Neural progenitor cell (in vitro differentiated cells): Measurements from ENCODE around the gene NCOA3. TPM values are rescaled to one million over a fixed set of nuclear protein-coding genes. Genes with fewer than 3 reads are reported as not detected.

Source experiments
- DNase-seq: peaks from one replicate; pipeline ENCODE4 v3.0.0-alpha.2; 2016; ENCODE audit warnings: low spot score
- H2AFZ ChIP-seq: fragments of 200-600 bp; sonication (generic); replicated peaks from 2 replicates; pipeline ENCODE4 v1.6.1; 2016; ENCODE audit warnings: antibody characterized with exemption
- H3F3A ChIP-seq: fragments of 200-600 bp; sonication (generic); 2 replicates; pipeline ENCODE4 v1.6.1; 2016; ENCODE audit warnings: antibody characterized with exemption, low read depth
- H3K27ac ChIP-seq: fragments of 200-600 bp; sonication (generic); 2 replicates; pipeline ENCODE4 v1.5.1; 2016; ENCODE audit warnings: mild to moderate bottlenecking
- H3K27me3 ChIP-seq: fragments of 200-600 bp; sonication (generic); 2 replicates; pipeline ENCODE4 v1.6.1; 2016; ENCODE audit warnings: mild to moderate bottlenecking, moderate library complexity
- H3K36me3 ChIP-seq: fragments of 200-600 bp; sonication (generic); 2 replicates; pipeline ENCODE4 v1.5.1; 2016
- H3K4me1 ChIP-seq: fragments of 200-600 bp; sonication (generic); 2 replicates; pipeline ENCODE4 v1.6.1; 2016; ENCODE audit warnings: mixed run types
- H3K4me2 ChIP-seq: fragments of 200-600 bp; sonication (generic); 2 replicates; pipeline ENCODE4 v1.6.1; 2016
- H3K4me3 ChIP-seq: fragments of 200-600 bp; sonication (generic); 2 replicates; pipeline ENCODE4 v1.5.1; 2016
- H3K79me2 ChIP-seq: fragments of 200-600 bp; sonication (generic); 2 replicates; pipeline ENCODE4 v1.6.1; 2016; ENCODE audit warnings: low read depth
- H3K9ac ChIP-seq: fragments of 200-600 bp; sonication (generic); 2 replicates; pipeline ENCODE4 v1.6.1; 2016
- H3K9me3 ChIP-seq: fragments of 200-600 bp; sonication (generic); 2 replicates; pipeline ENCODE4 v1.5.1; 2016; ENCODE audit warnings: low read depth
- H4K20me1 ChIP-seq: fragments of 200-600 bp; sonication (generic); 2 replicates; pipeline ENCODE4 v1.6.1; 2016; ENCODE audit warnings: low read depth
- H3K27ac Mint-ChIP-seq: 3 replicates; pipeline ENCODE4 v1.8.0; 2021; ENCODE audit warnings: mixed read lengths
- H3K27me3 Mint-ChIP-seq: 2 replicates; pipeline ENCODE4 v1.8.0; 2022; ENCODE audit warnings: low read depth, mild to moderate bottlenecking, inconsistent platforms, moderate library complexity, mixed read lengths; ENCODE audit not compliant: insufficient read depth
- H3K36me3 Mint-ChIP-seq: 3 replicates; pipeline ENCODE4 v1.8.0; 2021; ENCODE audit warnings: mixed read lengths
- H3K4me1 Mint-ChIP-seq: 3 replicates; pipeline ENCODE4 v1.8.0; 2021; ENCODE audit warnings: mixed read lengths
- H3K4me3 Mint-ChIP-seq: 3 replicates; pipeline ENCODE4 v1.8.0; 2021; ENCODE audit warnings: mild to moderate bottlenecking, moderate library complexity, mixed read lengths
- H3K9me3 Mint-ChIP-seq: 3 replicates; pipeline ENCODE4 v1.8.0; 2020; ENCODE audit warnings: mixed read lengths
- CTCF ChIP-seq: fragments of 200-600 bp; sonication (generic); IDR thresholded peaks from 2 replicates; pipeline ENCODE4 v1.5.1; 2017; ENCODE audit warnings: antibody characterized with exemption, mild to moderate bottlenecking
- EZH2 ChIP-seq: fragments of 200-600 bp; sonication (generic); IDR thresholded peaks from 2 replicates; pipeline ENCODE4 v1.6.1; 2017; ENCODE audit warnings: antibody characterized with exemption, mild to moderate bottlenecking, moderate library complexity
- EZH2phosphoT487 ChIP-seq: fragments of 200-600 bp; sonication (generic); IDR thresholded peaks from 2 replicates; pipeline ENCODE4 v1.6.1; 2017; ENCODE audit warnings: antibody characterized with exemption
- total RNA-seq: library from RNA; depleted of rRNA; stranded (reverse); fragments of >200 nt; gene quantifications from 2 replicates; pipeline ENCODE4 v1.2.3, GENCODE V29; 2015; ENCODE audit warnings: low replicate concordance

Gene NCOA3
- total RNA-seq, 1 donor from 2014 or later: 64.5 TPM

DNA sequence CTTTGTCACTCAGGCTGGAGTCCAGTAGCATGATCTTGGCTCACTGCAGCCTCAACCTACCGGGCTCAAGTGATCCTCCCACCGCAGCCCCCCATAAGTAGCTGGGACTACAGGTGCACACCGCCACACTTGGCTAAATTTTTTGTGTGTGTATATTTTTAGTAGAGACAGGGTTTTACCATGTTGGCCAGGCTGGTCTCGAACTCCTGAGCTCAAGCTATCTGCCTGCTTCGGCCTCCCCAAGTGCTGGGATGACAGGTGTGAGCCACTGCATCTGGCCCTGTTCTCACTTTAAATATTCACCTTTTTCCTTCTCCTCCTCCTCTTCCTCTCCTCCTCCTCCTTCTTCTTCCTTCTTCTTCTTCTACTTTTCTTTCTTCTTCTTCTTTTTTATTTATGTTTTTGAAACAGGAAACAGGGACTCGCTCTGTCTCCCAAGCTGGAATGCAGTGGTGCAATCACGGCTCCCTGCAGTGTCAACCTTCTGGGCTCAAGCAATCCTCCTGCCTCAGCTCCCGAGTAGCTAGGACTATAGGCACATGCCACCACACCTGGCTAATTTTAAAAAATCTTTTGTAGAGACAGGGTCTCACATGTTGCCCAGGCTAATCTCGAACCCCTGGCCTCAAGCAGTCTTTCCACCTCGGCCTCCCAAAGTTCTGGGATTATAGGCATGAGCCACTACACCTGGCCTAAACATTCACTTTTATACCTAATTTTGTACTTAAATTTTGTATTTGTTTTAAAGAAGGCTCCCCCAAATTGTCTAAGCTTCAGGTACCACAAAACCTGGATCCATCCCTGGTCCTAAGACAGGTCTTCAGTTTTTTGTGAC, 47.2 kb upstream of the NCOA3 start:
- no peak for DNase-seq
- Histone ChIP-seq H3K9me3 (no peaks in the 10 kb centered on the region), H3K4me3 (no peak overlapping the region), H3K4me1 (no peaks in the 10 kb centered on the region), H3K36me3 (no peaks in the 10 kb centered on the region), H3K79me2 (no peaks in the 10 kb centered on the region), H2AFZ (no peak overlapping the region), H4K20me1 (no peaks in the 10 kb centered on the region), H3K27me3 (no peaks in the 10 kb centered on the region), H3K9ac (no peak overlapping the region), H3K4me2 (no peak overlapping the region), H3K27ac (no peak overlapping the region), H3F3A (no peaks in the 10 kb centered on the region)
- H3K36me3 Mint-ChIP-seq: no peaks in the 10 kb centered on the region
- H3K9me3 Mint-ChIP-seq: no peaks in the 10 kb centered on the region
- no peak overlapping the region for H3K27ac Mint-ChIP-seq
- no peak overlapping the region for H3K4me3 Mint-ChIP-seq
- peaks cover 7% of the 10 kb centered on the region for H3K27me3 Mint-ChIP-seq
- TF ChIP-seq EZH2phosphoT487: no peak
- no peaks in the 10 kb centered on the region for H3K4me1 Mint-ChIP-seq

GRCh38 chr20:47455133-47456040, 46.3 kb upstream of the NCOA3 start:
- no peaks in the 10 kb centered on the region for H3K36me3 Mint-ChIP-seq
- no peaks in the 10 kb centered on the region for H3K4me1 Mint-ChIP-seq
- no peak overlapping the region for H3K9ac ChIP-seq
- DNase-seq: no peak
- no peak overlapping the region for H3K27ac Mint-ChIP-seq
- H3K4me3 Mint-ChIP-seq: no peak overlapping the region
- no peaks in the 10 kb centered on the region for H3K9me3 Mint-ChIP-seq
- H3K4me2 ChIP-seq: no peak overlapping the region
- H3F3A ChIP-seq: no peaks in the 10 kb centered on the region
- H3K27me3 Mint-ChIP-seq: peaks cover 7% of the 10 kb centered on the region
- no peak overlapping the region for H2AFZ ChIP-seq
- no peaks in the 10 kb centered on the region for H3K79me2 ChIP-seq
- H3K27me3 ChIP-seq: no peaks in the 10 kb centered on the region
- no peak overlapping the region for H3K27ac ChIP-seq
- H3K36me3 ChIP-seq: no peaks in the 10 kb centered on the region
- no peaks in the 10 kb centered on the region for H3K9me3 ChIP-seq
- TF ChIP-seq EZH2phosphoT487 (no peak), CTCF (no peak), EZH2 (no peak)
- H3K4me1 ChIP-seq: no peaks in the 10 kb centered on the region
- no peaks in the 10 kb centered on the region for H4K20me1 ChIP-seq
- H3K4me3 ChIP-seq: no peak overlapping the region

- peaks cover 7% of the 10 kb centered on the region for H3K27me3 Mint-ChIP-seq
- H3K79me2 ChIP-seq: no peaks in the 10 kb centered on the region
- H2AFZ ChIP-seq: no peak overlapping the region
- H3K4me1 ChIP-seq: no peaks in the 10 kb centered on the region
- no peaks in the 10 kb centered on the region for H3K9me3 Mint-ChIP-seq
- H3K4me2 ChIP-seq: no peak overlapping the region
- H3K4me1 Mint-ChIP-seq: no peaks in the 10 kb centered on the region
- DNase-seq: no peak
- H3K27ac ChIP-seq: no peak overlapping the region
- H3F3A ChIP-seq: no peaks in the 10 kb centered on the region
- H3K27ac Mint-ChIP-seq: no peak overlapping the region
- H3K4me3 ChIP-seq: no peak overlapping the region
- no peaks in the 10 kb centered on the region for H3K9me3 ChIP-seq
- TF ChIP-seq CTCF (no peak), EZH2 (no peak), EZH2phosphoT487 (no peak)
- H3K36me3 Mint-ChIP-seq: no peaks in the 10 kb centered on the region
- no peak overlapping the region for H3K4me3 Mint-ChIP-seq
- H3K9ac ChIP-seq: no peak overlapping the region
- H3K27me3 ChIP-seq: no peaks in the 10 kb centered on the region
- no peaks in the 10 kb centered on the region for H3K36me3 ChIP-seq
- no peaks in the 10 kb centered on the region for H4K20me1 ChIP-seq
Observed at GRCh38 chr20:47456041-47456537, 45.6 kb upstream of the NCOA3 start.
